Type B pancreatic cell (in vitro differentiated cells): ENCODE measurements around the gene PLCL1. TPM values are rescaled to one million over a fixed set of nuclear protein-coding genes. Genes with fewer than 3 reads are reported as not detected.

Source experiments
- DNase-seq: peaks from one replicate; pipeline ENCODE4 v3.0.0; 2021; ENCODE audit warnings: mixed read lengths; ENCODE audit not compliant: unreplicated experiment; ENCODE audit errors: extremely low spot score
- H3K27ac Mint-ChIP-seq: 2 replicates; pipeline ENCODE4 v1.8.0; 2021; ENCODE audit warnings: mild to moderate bottlenecking, mixed read lengths
- H3K27me3 Mint-ChIP-seq: 2 replicates; pipeline ENCODE4 v1.8.0; 2021; ENCODE audit warnings: mixed read lengths
- H3K36me3 Mint-ChIP-seq: 2 replicates; pipeline ENCODE4 v1.8.0; 2021; ENCODE audit warnings: mixed read lengths
- H3K4me1 Mint-ChIP-seq: one replicate; pipeline ENCODE4 v1.8.0; 2021; ENCODE audit warnings: mixed read lengths; ENCODE audit not compliant: unreplicated experiment
- H3K4me3 Mint-ChIP-seq: 2 replicates; pipeline ENCODE4 v1.8.0; 2021; ENCODE audit warnings: mild to moderate bottlenecking, mixed read lengths
- H3K9me3 Mint-ChIP-seq: 2 replicates; pipeline ENCODE4 v1.8.0; 2021; ENCODE audit warnings: mixed read lengths
- total RNA-seq: library from RNA; stranded (reverse); gene quantifications from 2 replicates; pipeline ENCODE4 v1.2.1, GENCODE V29; 2021; ENCODE audit warnings: low replicate concordance
- TF ChIP-seq, protein P1 (sequence below): fragments of 200-600 bp; sonication (generic); conservative IDR thresholded peaks from 2 replicates; pipeline ENCODE4 v1.5.0; 2021; ENCODE audit warnings: antibody characterized with exemption, mild to moderate bottlenecking

PLCL1 gene
- total RNA-seq, 1 donor from 2014 or later = 4.4 TPM

- no peaks in the 10 kb centered on the region for H3K9me3 Mint-ChIP-seq
- TF ChIP-seq, protein P1, sequence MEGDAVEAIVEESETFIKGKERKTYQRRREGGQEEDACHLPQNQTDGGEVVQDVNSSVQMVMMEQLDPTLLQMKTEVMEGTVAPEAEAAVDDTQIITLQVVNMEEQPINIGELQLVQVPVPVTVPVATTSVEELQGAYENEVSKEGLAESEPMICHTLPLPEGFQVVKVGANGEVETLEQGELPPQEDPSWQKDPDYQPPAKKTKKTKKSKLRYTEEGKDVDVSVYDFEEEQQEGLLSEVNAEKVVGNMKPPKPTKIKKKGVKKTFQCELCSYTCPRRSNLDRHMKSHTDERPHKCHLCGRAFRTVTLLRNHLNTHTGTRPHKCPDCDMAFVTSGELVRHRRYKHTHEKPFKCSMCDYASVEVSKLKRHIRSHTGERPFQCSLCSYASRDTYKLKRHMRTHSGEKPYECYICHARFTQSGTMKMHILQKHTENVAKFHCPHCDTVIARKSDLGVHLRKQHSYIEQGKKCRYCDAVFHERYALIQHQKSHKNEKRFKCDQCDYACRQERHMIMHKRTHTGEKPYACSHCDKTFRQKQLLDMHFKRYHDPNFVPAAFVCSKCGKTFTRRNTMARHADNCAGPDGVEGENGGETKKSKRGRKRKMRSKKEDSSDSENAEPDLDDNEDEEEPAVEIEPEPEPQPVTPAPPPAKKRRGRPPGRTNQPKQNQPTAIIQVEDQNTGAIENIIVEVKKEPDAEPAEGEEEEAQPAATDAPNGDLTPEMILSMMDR = no peak
- no peak overlapping the region for H3K4me3 Mint-ChIP-seq
- no peak for DNase-seq
- H3K27me3 Mint-ChIP-seq = no peaks in the 10 kb centered on the region
- no peak overlapping the region for H3K27ac Mint-ChIP-seq
- no peaks in the 10 kb centered on the region for H3K4me1 Mint-ChIP-seq
- H3K36me3 Mint-ChIP-seq = no peaks in the 10 kb centered on the region
Observed at GRCh38 chr2:197934261-197934933, 130.0 kb downstream of the PLCL1 start.

DNA sequence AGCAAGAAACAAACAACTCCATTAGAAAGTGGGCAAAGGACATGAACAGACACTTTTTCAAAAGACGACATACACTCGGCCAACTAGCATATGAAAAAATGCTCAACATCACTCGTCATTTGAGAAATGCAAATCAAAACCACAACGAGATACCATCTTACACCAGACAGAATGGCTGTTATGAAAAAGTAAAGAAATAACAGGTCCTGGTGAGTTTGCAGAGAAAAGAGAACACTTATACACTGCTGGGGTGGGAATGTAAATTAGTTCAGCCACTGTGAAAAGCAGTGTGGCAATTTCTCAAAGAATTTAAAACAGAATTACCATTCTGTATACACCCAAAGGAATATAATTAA, 130.5 kb downstream of the PLCL1 start:
- Mint-ChIP-seq H3K9me3 (no peaks in the 10 kb centered on the region), H3K27me3 (no peaks in the 10 kb centered on the region), H3K27ac (no peak overlapping the region), H3K4me1 (no peaks in the 10 kb centered on the region), H3K36me3 (no peaks in the 10 kb centered on the region), H3K4me3 (no peak overlapping the region)
- TF ChIP-seq, protein P1 = no peak
- DNase-seq = no peak

GRCh38 chr2:197937814-197938213, 133.4 kb downstream of the PLCL1 start:
- Mint-ChIP-seq H3K4me1 (no peaks in the 10 kb centered on the region), H3K27ac (no peak overlapping the region), H3K27me3 (no peaks in the 10 kb centered on the region), H3K36me3 (no peaks in the 10 kb centered on the region), H3K4me3 (no peak overlapping the region), H3K9me3 (no peaks in the 10 kb centered on the region)
- TF ChIP-seq, protein P1 = no peak
- DNase-seq = no peak

DNA sequence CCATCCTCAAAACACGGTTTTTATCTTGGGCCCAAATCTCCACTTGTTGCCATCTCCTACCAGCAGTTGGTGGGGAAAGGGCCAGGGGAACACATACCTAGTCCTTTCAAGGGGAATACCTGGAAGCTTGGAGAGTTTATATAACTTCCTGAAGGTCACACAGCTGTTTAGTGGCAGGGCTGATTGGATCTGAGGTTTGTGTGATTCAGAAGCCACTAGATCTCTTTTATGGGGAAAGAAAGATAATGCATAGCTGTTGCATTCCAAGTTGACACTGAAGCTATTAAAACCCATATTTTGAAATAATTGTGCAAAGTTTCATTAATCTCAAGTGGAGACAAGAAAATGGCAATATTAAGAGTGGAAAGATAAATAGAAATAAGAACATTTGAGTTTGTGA, 134.2 kb downstream of the PLCL1 start:
- H3K4me1 Mint-ChIP-seq = no peaks in the 10 kb centered on the region
- no peak overlapping the region for H3K27ac Mint-ChIP-seq
- H3K9me3 Mint-ChIP-seq = no peaks in the 10 kb centered on the region
- no peaks in the 10 kb centered on the region for H3K27me3 Mint-ChIP-seq
- no peak overlapping the region for H3K4me3 Mint-ChIP-seq
- DNase-seq = no peak
- H3K36me3 Mint-ChIP-seq = no peaks in the 10 kb centered on the region
- TF ChIP-seq, protein P1 = no peak

GRCh38 chr2:197939787-197940186, 135.4 kb downstream of the PLCL1 start:
- TF ChIP-seq, protein P1 = no peak
- H3K4me1 Mint-ChIP-seq = peaks cover 6% of the 10 kb centered on the region
- no peaks in the 10 kb centered on the region for H3K9me3 Mint-ChIP-seq
- H3K27ac Mint-ChIP-seq = no peak overlapping the region
- no peaks in the 10 kb centered on the region for H3K36me3 Mint-ChIP-seq
- no peak for DNase-seq
- no peak overlapping the region for H3K4me3 Mint-ChIP-seq
- H3K27me3 Mint-ChIP-seq = no peaks in the 10 kb centered on the region

DNA sequence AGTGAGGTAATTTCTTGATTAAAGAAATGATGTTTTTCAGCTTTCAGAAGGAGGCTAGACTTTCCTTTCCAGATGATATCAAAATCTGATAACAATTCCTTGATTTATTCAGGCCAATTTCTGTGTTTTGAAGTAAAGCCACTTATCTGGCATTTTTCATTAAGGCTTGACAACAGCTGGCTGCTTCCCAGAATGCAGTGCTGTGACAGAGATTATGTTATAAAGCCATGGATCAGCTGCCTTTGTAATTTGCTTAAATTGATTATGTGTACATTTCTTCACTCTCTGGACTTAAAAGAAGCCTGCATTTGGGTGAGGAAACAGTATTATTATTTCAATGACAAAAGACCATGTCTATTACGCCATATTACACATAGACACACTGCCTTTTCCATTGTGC, 136.0 kb downstream of the PLCL1 start:
- TF ChIP-seq, protein P1 = no peak
- Mint-ChIP-seq H3K9me3 (no peaks in the 10 kb centered on the region), H3K27ac (no peak overlapping the region), H3K27me3 (no peaks in the 10 kb centered on the region), H3K4me1 (peaks cover 6% of the 10 kb centered on the region), H3K36me3 (no peaks in the 10 kb centered on the region), H3K4me3 (no peak overlapping the region)
- no peak for DNase-seq
